ENCODE data around the gene EFHB.

The EFHB gene

DNA sequence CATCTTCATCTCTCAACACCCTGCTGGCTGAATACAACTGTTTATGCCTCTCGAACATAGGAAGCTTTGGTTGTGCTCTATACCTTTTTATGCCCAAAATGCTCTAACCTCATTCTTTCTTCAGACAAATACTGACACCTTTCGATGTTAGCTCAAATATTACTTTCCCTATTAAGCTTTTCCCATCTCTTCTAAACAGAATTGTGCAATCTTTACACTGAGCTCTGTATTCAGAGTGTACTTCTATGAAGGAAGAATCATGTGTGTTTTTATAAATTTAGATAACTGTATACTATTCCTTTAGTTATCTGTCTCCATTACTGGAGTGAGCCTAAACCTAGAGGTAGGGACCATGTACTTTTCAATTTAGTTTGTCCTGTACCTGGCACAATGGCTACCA lies 1.6 kb downstream of the EFHB start:
- DNase-seq (ENCODE audit: low read depth), result no peak
- TF ChIP-seq, protein P1, sequence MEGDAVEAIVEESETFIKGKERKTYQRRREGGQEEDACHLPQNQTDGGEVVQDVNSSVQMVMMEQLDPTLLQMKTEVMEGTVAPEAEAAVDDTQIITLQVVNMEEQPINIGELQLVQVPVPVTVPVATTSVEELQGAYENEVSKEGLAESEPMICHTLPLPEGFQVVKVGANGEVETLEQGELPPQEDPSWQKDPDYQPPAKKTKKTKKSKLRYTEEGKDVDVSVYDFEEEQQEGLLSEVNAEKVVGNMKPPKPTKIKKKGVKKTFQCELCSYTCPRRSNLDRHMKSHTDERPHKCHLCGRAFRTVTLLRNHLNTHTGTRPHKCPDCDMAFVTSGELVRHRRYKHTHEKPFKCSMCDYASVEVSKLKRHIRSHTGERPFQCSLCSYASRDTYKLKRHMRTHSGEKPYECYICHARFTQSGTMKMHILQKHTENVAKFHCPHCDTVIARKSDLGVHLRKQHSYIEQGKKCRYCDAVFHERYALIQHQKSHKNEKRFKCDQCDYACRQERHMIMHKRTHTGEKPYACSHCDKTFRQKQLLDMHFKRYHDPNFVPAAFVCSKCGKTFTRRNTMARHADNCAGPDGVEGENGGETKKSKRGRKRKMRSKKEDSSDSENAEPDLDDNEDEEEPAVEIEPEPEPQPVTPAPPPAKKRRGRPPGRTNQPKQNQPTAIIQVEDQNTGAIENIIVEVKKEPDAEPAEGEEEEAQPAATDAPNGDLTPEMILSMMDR (IDR thresholded peaks at IDR 0.05; ENCODE audit: control insufficient read depth, extremely low read depth, insufficient read depth), result no peak
- H3K4me3 ChIP-seq (ENCODE audit: low read depth, low read length), result no peak overlapping the region

DNA sequence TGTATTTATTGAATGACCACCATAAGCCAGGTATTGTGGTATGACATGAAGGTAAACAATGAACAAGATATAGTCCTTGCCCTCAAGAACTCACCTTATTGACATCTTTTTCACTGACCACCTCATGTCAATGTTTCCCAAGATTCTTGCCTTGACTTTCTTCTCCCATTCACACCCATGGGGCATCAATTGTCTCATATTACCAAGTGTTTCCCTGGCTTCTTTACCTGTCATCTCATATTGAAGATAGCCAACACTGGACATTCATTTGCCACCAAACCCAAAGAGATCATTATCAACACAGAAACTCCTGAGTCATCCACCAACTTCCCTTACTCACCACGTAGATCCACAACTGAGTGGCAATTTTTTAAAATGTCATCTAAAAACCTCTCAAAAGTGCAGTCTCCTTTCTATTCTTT lies 2.2 kb downstream of the EFHB start:
- no peak for DNase-seq (ENCODE audit: low read depth)
- TF ChIP-seq, protein P1 (IDR thresholded peaks at IDR 0.05; ENCODE audit: control insufficient read depth, extremely low read depth, insufficient read depth), result no peak
- H3K4me3 ChIP-seq (ENCODE audit: low read depth, low read length), result no peak overlapping the region

DNA sequence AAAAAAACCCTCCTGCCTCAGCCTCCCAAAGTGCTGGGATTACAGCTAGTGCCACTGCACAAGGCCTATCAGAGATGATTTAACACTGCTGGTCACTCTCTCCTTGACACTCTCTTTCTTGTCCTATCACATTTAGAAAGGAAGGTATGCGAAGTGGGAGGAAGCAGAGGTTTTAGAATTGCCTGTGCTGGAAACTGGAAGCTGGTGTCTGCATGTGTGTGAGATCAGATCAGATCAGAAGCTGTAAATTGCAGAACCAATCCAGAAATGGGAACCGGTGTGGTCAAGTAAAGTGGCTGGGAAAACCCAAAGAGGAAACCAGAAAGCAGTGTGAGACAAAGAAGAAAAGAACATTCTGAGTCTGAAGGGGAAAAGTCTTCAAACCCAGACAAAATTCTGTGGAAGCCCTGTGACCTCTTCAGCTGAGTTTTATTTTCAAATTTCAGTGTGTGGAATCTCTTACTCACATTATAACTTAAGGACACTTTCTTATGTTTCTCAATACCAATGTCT lies 2.8 kb downstream of the EFHB start:
- no peak for DNase-seq (ENCODE audit: low read depth)
- TF ChIP-seq, protein P1 (IDR thresholded peaks at IDR 0.05; ENCODE audit: control insufficient read depth, extremely low read depth, insufficient read depth), result no peak
- no peak overlapping the region for H3K4me3 ChIP-seq (ENCODE audit: low read depth, low read length)

DNA sequence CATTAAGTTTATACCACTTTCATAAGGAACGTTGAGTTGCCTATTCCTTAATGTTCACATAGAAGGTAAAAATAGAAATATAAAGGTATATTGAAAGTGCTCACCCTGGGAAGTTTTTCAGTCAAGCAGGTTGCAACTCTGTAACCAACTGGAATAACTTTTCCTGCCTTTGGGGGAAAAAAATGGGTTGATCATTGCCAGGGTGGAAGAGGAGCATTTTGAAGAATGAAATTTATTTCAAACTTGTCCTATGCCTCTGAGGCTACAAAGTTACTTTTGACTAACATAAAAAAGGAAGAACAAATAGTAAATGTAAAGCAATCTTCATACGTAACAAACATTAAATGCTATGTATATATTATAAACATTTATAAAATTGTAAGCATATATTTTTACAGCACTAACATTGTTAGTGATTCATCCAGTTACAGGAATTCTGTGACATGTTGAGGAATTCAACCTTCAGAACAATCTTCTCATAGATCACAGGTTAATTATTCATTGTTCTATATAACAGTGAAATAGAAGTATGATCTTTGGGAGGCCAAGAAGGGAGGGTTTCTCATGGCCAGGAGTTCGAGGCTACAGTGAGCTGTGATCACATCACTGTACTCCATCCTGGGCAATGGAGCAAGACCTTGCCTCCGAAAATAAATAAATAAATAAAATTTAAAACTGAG lies 13.5 kb downstream of the EFHB start:
- no peak for DNase-seq (ENCODE audit: low read depth)
- no peak overlapping the region for H3K4me3 ChIP-seq (ENCODE audit: low read depth, low read length)
- TF ChIP-seq, protein P1 (IDR thresholded peaks at IDR 0.05; ENCODE audit: control insufficient read depth, extremely low read depth, insufficient read depth), result no peak

DNA sequence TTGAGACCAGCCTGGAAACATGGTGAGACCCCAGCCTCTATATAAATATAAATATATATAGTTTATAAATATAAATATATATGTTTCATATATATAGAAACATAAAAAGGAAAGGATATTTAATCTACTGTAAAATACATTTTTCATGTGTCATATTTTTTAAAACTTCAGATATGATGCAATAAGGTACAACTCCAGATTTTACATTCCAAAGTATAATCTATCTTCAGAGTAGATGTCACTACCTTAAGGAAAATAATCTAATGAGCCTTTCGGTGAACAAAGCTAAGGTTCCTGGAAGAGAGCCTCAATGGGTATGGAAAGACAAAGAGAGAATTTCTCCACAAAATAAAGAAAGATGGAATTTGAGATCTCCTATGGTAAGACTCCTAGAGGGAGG lies 16.9 kb downstream of the EFHB start:
- TF ChIP-seq, protein P1 (IDR thresholded peaks at IDR 0.05; ENCODE audit: control insufficient read depth, extremely low read depth, insufficient read depth), result no peak
- no peak overlapping the region for H3K4me3 ChIP-seq (ENCODE audit: low read depth, low read length)
- DNase-seq (ENCODE audit: low read depth), result no peak

DNA sequence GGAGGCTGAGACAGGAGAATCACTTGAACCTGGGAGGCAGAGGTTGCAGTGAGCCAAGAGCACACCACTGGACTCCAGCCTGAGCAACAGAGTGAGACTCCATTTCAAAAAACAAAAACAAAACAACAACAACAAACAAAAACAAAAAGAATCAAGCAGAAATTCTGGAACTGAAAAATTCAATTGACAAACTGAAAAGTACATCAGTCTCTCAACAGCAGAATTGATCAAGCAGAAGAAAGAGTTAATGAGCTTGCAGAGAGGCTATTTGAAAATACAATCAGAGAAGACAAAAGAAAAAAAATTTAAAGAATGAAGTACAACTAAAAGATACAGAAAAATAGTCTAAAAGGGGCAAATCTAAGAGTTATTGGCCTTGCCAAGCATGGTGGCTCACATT lies 22.6 kb downstream of the EFHB start:
- TF ChIP-seq, protein P1 (IDR thresholded peaks at IDR 0.05; ENCODE audit: control insufficient read depth, extremely low read depth, insufficient read depth), result no peak
- H3K4me3 ChIP-seq (ENCODE audit: low read depth, low read length), result no peak overlapping the region
- no peak for DNase-seq (ENCODE audit: low read depth)

DNA sequence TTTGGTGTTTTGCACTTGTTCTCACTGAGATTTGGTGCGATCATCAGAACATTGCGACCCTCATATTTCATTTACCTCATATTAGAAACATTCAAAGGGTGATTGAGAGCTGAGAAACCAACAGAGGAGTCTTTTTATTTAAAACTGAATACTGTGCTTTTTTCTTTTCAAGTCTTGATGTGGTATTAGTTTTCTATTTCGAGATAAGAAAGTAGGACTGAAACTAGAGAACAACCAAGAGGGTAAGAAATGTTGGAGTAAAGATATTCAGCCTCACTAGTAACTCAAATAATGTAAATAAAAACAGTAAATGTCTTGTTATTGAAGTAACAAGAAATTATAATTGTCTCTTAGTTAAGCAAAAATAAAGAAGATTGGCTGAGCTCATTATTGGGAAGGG lies 26.5 kb downstream of the EFHB start:
- TF ChIP-seq, protein P1 (IDR thresholded peaks at IDR 0.05; ENCODE audit: control insufficient read depth, extremely low read depth, insufficient read depth), result no peak
- no peak for DNase-seq (ENCODE audit: low read depth)
- H3K4me3 ChIP-seq (ENCODE audit: low read depth, low read length), result no peak overlapping the region
